Stimulated activated memory B cell treated with anti-CD40 and anti-IgM and Interleukin-4, amounts not matched to agents 10 μg/mL and 1 μg/mL and 100 μg/mL, for 72 hours (primary cell): ENCODE data around the gene RGP1.

Source experiments
- ATAC-seq: fragments of 150-1000 bp; cut with Tn5 transposase; 2 replicates; pipeline ENCODE4 v1.10.0; 2021
- H3K27ac Mint-ChIP-seq: one replicate; pipeline ENCODE4 v1.8.0; 2022; ENCODE audit warnings: mild to moderate bottlenecking, mixed read lengths
- H3K27me3 Mint-ChIP-seq: one replicate; pipeline ENCODE4 v1.8.0; 2022; ENCODE audit warnings: mixed read lengths
- H3K36me3 Mint-ChIP-seq: one replicate; pipeline ENCODE4 v1.8.0; 2022; ENCODE audit warnings: mixed read lengths
- H3K4me1 Mint-ChIP-seq: one replicate; pipeline ENCODE4 v1.8.0; 2022; ENCODE audit warnings: mixed read lengths
- H3K4me3 Mint-ChIP-seq: one replicate; pipeline ENCODE4 v1.8.0; 2022; ENCODE audit warnings: mild to moderate bottlenecking, moderate library complexity, mixed read lengths
- H3K9me3 Mint-ChIP-seq: one replicate; pipeline ENCODE4 v1.8.0; 2022; ENCODE audit warnings: mixed read lengths

RGP1 gene

GRCh38 chr9:35748242-35748857 is 737 bp upstream of the RGP1 start:
- H3K4me3 Mint-ChIP-seq: peak overlapping the region; percentile 92
- peak overlapping the region; percentile 93 for H3K27ac Mint-ChIP-seq
- H3K36me3 Mint-ChIP-seq: peaks cover 48% of the 10 kb centered on the region
- no peaks in the 10 kb centered on the region for H3K9me3 Mint-ChIP-seq
- no peak for ATAC-seq
- peaks cover 41% of the 10 kb centered on the region for H3K4me1 Mint-ChIP-seq
- no peaks in the 10 kb centered on the region for H3K27me3 Mint-ChIP-seq

- no peaks in the 10 kb centered on the region for H3K9me3 Mint-ChIP-seq
- peaks cover 36% of the 10 kb centered on the region for H3K4me1 Mint-ChIP-seq
- ATAC-seq: peak; percentile 69
- H3K27me3 Mint-ChIP-seq: no peaks in the 10 kb centered on the region
- H3K4me3 Mint-ChIP-seq: peak overlapping the region; percentile 93
- H3K27ac Mint-ChIP-seq: peak overlapping the region; percentile 93
- H3K36me3 Mint-ChIP-seq: peaks cover 52% of the 10 kb centered on the region
Observed at GRCh38 chr9:35749515-35750255, 598 bp downstream of the RGP1 start.

GRCh38 chr9:35750256-35750531 is 1.1 kb downstream of the RGP1 start:
- peak overlapping the region; percentile 93 for H3K4me3 Mint-ChIP-seq
- H3K27ac Mint-ChIP-seq: peak overlapping the region; percentile 93
- no peaks in the 10 kb centered on the region for H3K27me3 Mint-ChIP-seq
- peaks cover 52% of the 10 kb centered on the region for H3K36me3 Mint-ChIP-seq
- no peaks in the 10 kb centered on the region for H3K9me3 Mint-ChIP-seq
- no peak for ATAC-seq
- peaks cover 36% of the 10 kb centered on the region for H3K4me1 Mint-ChIP-seq

- Mint-ChIP-seq H3K27me3 (no peaks in the 10 kb centered on the region), H3K27ac (peak overlapping the region; percentile 8), H3K4me3 (no peak overlapping the region), H3K4me1 (peaks cover 37% of the 10 kb centered on the region), H3K9me3 (no peaks in the 10 kb centered on the region), H3K36me3 (peaks cover 37% of the 10 kb centered on the region)
- ATAC-seq: no peak
Observed at GRCh38 chr9:35753466-35753865, 4.4 kb downstream of the RGP1 start.

GRCh38 chr9:35754264-35754663 is 5.2 kb downstream of the RGP1 start, which contains the start of gene MSMP:
TSS of gene MSMP (minus strand) at chr9:35754276. CDS start at chr9:35754129, 147 bp downstream.
- Mint-ChIP-seq H3K4me1 (peaks cover 43% of the 10 kb centered on the region), H3K36me3 (peaks cover 37% of the 10 kb centered on the region), H3K4me3 (no peak within 1 kb of the TSS), H3K27me3 (no peaks in the 10 kb centered on the region), H3K27ac (peak within 1 kb of the TSS; percentile 8), H3K9me3 (no peaks in the 10 kb centered on the region)
- no peak for ATAC-seq

- Mint-ChIP-seq H3K27me3 (no peaks in the 10 kb centered on the region), H3K27ac (no peak overlapping the region), H3K36me3 (peaks cover 42% of the 10 kb centered on the region), H3K9me3 (no peaks in the 10 kb centered on the region), H3K4me1 (peaks cover 42% of the 10 kb centered on the region), H3K4me3 (no peak overlapping the region)
- ATAC-seq: no peak
Observed at GRCh38 chr9:35755071-35755470, 6.0 kb downstream of the RGP1 start.

- no peaks in the 10 kb centered on the region for H3K9me3 Mint-ChIP-seq
- H3K27ac Mint-ChIP-seq: peak overlapping the region; percentile 96
- H3K27me3 Mint-ChIP-seq: no peaks in the 10 kb centered on the region
- H3K36me3 Mint-ChIP-seq: peaks cover 36% of the 10 kb centered on the region
- peak; percentile 87 for ATAC-seq
- H3K4me1 Mint-ChIP-seq: peaks cover 49% of the 10 kb centered on the region
- H3K4me3 Mint-ChIP-seq: peak overlapping the region; percentile 96
Observed at GRCh38 chr9:35756275-35757225, 7.5 kb downstream of the RGP1 start.

GRCh38 chr9:35757226-35757891 is 8.3 kb downstream of the RGP1 start:
- H3K4me3 Mint-ChIP-seq: peak overlapping the region; percentile 96
- H3K4me1 Mint-ChIP-seq: peaks cover 55% of the 10 kb centered on the region
- H3K36me3 Mint-ChIP-seq: peaks cover 30% of the 10 kb centered on the region
- H3K27ac Mint-ChIP-seq: peak overlapping the region; percentile 96
- no peaks in the 10 kb centered on the region for H3K9me3 Mint-ChIP-seq
- H3K27me3 Mint-ChIP-seq: no peaks in the 10 kb centered on the region
- peak; percentile 68 for ATAC-seq

GRCh38 chr9:35757892-35758275 is 8.8 kb downstream of the RGP1 start:
- H3K27ac Mint-ChIP-seq: peak overlapping the region; percentile 96
- peaks cover 24% of the 10 kb centered on the region for H3K36me3 Mint-ChIP-seq
- peaks cover 56% of the 10 kb centered on the region for H3K4me1 Mint-ChIP-seq
- peak overlapping the region; percentile 68 for H3K4me3 Mint-ChIP-seq
- ATAC-seq: no peak
- H3K9me3 Mint-ChIP-seq: no peaks in the 10 kb centered on the region
- H3K27me3 Mint-ChIP-seq: no peaks in the 10 kb centered on the region

GRCh38 chr9:35758475-35759050 is 9.5 kb downstream of the RGP1 start:
- Mint-ChIP-seq H3K4me1 (peaks cover 61% of the 10 kb centered on the region), H3K36me3 (peaks cover 18% of the 10 kb centered on the region), H3K27me3 (no peaks in the 10 kb centered on the region), H3K9me3 (no peaks in the 10 kb centered on the region), H3K27ac (peak overlapping the region; percentile 96), H3K4me3 (peak overlapping the region; percentile 5)
- no peak for ATAC-seq

- peaks cover 10% of the 10 kb centered on the region for H3K36me3 Mint-ChIP-seq
- H3K4me3 Mint-ChIP-seq: no peak overlapping the region
- ATAC-seq: no peak
- no peaks in the 10 kb centered on the region for H3K9me3 Mint-ChIP-seq
- no peak overlapping the region for H3K27ac Mint-ChIP-seq
- no peaks in the 10 kb centered on the region for H3K27me3 Mint-ChIP-seq
- H3K4me1 Mint-ChIP-seq: peaks cover 61% of the 10 kb centered on the region
Observed at GRCh38 chr9:35759795-35760194, 10.7 kb downstream of the RGP1 start.

GRCh38 chr9:35760651-35761050 is 11.6 kb downstream of the RGP1 start:
- Mint-ChIP-seq H3K9me3 (no peaks in the 10 kb centered on the region), H3K27ac (no peak overlapping the region), H3K4me1 (peaks cover 60% of the 10 kb centered on the region), H3K4me3 (no peak overlapping the region), H3K36me3 (peaks cover 10% of the 10 kb centered on the region), H3K27me3 (no peaks in the 10 kb centered on the region)
- no peak for ATAC-seq

- peaks cover 5% of the 10 kb centered on the region for H3K36me3 Mint-ChIP-seq
- ATAC-seq: no peak
- no peaks in the 10 kb centered on the region for H3K9me3 Mint-ChIP-seq
- H3K4me1 Mint-ChIP-seq: peaks cover 35% of the 10 kb centered on the region
- H3K4me3 Mint-ChIP-seq: no peak overlapping the region
- H3K27me3 Mint-ChIP-seq: no peaks in the 10 kb centered on the region
- no peak overlapping the region for H3K27ac Mint-ChIP-seq
Observed at GRCh38 chr9:35763181-35763580, 14.1 kb downstream of the RGP1 start.

GRCh38 chr9:35763803-35764202 is 14.7 kb downstream of the RGP1 start:
- no peak overlapping the region for H3K27ac Mint-ChIP-seq
- peaks cover 5% of the 10 kb centered on the region for H3K36me3 Mint-ChIP-seq
- no peaks in the 10 kb centered on the region for H3K27me3 Mint-ChIP-seq
- no peak for ATAC-seq
- no peaks in the 10 kb centered on the region for H3K9me3 Mint-ChIP-seq
- no peak overlapping the region for H3K4me3 Mint-ChIP-seq
- H3K4me1 Mint-ChIP-seq: peaks cover 29% of the 10 kb centered on the region

GRCh38 chr9:35766997-35767396 is 17.9 kb downstream of the RGP1 start:
- Mint-ChIP-seq H3K4me3 (no peak overlapping the region), H3K36me3 (no peaks in the 10 kb centered on the region), H3K4me1 (peaks cover 8% of the 10 kb centered on the region), H3K27ac (no peak overlapping the region), H3K9me3 (no peaks in the 10 kb centered on the region), H3K27me3 (no peaks in the 10 kb centered on the region)
- ATAC-seq: no peak
